Keratinocyte (primary cell): ENCODE results near the gene DHRSX. TPM values are rescaled to one million over a fixed set of nuclear protein-coding genes. Genes with fewer than 3 reads are reported as not detected.
"Not testable (repeated sequence)": the region's sequence is repeated elsewhere in the genome, so short reads cannot be mapped to it uniquely, and the experiment has no call there.

Source experiments
- DNase-seq: peaks from one replicate; pipeline ENCODE4 v3.0.0-alpha.2; 2011; ENCODE audit warnings: low read depth, missing footprints, low spot score
- FAIRE-seq: peaks from 2 replicates; lab custom pipeline; 2011; peaks lifted over from hg19 to GRCh38; lab: Jason Lieb, UNC
- H2AFZ ChIP-seq: 2 replicates; pipeline ENCODE4 v1.6.0; 2012; ENCODE audit warnings: low read length, control low read depth, inconsistent platforms; ENCODE audit not compliant: control insufficient read depth
- H3K27ac ChIP-seq: 2 replicates; pipeline ENCODE4 v1.5.1; 2011; ENCODE audit warnings: low read length; ENCODE audit not compliant: control insufficient read depth, insufficient read depth
- H3K27me3 ChIP-seq: 3 replicates; pipeline ENCODE4 v1.6.0; 2011; ENCODE audit warnings: low read length; ENCODE audit not compliant: control insufficient read depth, insufficient read depth; ENCODE audit errors: extremely low read depth
- H3K36me3 ChIP-seq, 2 experiments: 2 replicates in 1 of 2; 3 replicates in 1 of 2; pipeline ENCODE4 v1.5.1; 2011; ENCODE audit warnings: low read length in 2 of 2, mild to moderate bottlenecking in 1 of 2; ENCODE audit not compliant: control insufficient read depth in 2 of 2, insufficient read depth in 2 of 2; ENCODE audit errors: extremely low read depth in 1 of 2
- H3K4me1 ChIP-seq: 3 replicates; pipeline ENCODE4 v1.5.1; 2011; ENCODE audit warnings: low read length; ENCODE audit not compliant: control insufficient read depth, insufficient read depth; ENCODE audit errors: extremely low read depth
- H3K4me2 ChIP-seq: 3 replicates; pipeline ENCODE4 v1.6.0; 2011; ENCODE audit warnings: low read depth, low read length; ENCODE audit not compliant: control insufficient read depth, insufficient read depth; ENCODE audit errors: extremely low read depth
- H3K4me3 ChIP-seq, 3 experiments: fragments of 200-600 bp in 1 of 3; sonication (generic) in 1 of 3; 2 replicates in 2 of 3; 3 replicates in 1 of 3; pipeline ENCODE4 v1.5.1; 2011 to 2016; ENCODE audit warnings: low read length in 3 of 3, mild to moderate bottlenecking in 3 of 3, control low read depth in 2 of 3, inconsistent platforms in 1 of 3, low read depth in 1 of 3, mixed read lengths in 1 of 3, mixed run types in 1 of 3, moderate library complexity in 1 of 3; ENCODE audit not compliant: control insufficient read depth in 2 of 3, insufficient read depth in 2 of 3; ENCODE audit errors: extremely low read depth in 1 of 3
- H3K79me2 ChIP-seq: 2 replicates; pipeline ENCODE4 v1.6.0; 2012; ENCODE audit warnings: low read length; ENCODE audit not compliant: control insufficient read depth, insufficient read depth
- H3K9ac ChIP-seq: 3 replicates; pipeline ENCODE4 v1.6.0; 2011; ENCODE audit warnings: low read length; ENCODE audit not compliant: control insufficient read depth, insufficient read depth; ENCODE audit errors: extremely low read depth
- H3K9me1 ChIP-seq: 3 replicates; pipeline ENCODE4 v1.6.0; 2011; ENCODE audit warnings: low read length; ENCODE audit not compliant: control insufficient read depth, insufficient read depth; ENCODE audit errors: extremely low read depth
- H3K9me3 ChIP-seq: 2 replicates; pipeline ENCODE4 v1.5.1; 2012; ENCODE audit warnings: low read depth, low read length; ENCODE audit not compliant: control insufficient read depth
- H4K20me1 ChIP-seq: 3 replicates; pipeline ENCODE4 v1.6.0; 2011; ENCODE audit warnings: low read length; ENCODE audit not compliant: control insufficient read depth, insufficient read depth; ENCODE audit errors: extremely low read depth
- CTCF ChIP-seq, 3 experiments: IDR thresholded peaks in 1 of 3; conservative IDR thresholded peaks in 1 of 3; optimal IDR thresholded peaks in 1 of 3; 2 replicates in 2 of 3; 3 replicates in 1 of 3; pipeline versions ENCODE3 to v1.5.1; 2011; ENCODE audit warnings: low read length in 3 of 3, mild to moderate bottlenecking in 3 of 3, moderate library complexity in 2 of 3, control low read depth in 1 of 3, inconsistent platforms in 1 of 3; ENCODE audit not compliant: insufficient read depth in 2 of 3; ENCODE audit errors: extremely low read depth in 1 of 3
- EZH2 ChIP-seq: IDR thresholded peaks from one replicate; pipeline ENCODE4 v1.6.1; 2012; ENCODE audit warnings: inconsistent platforms, mild to moderate bottlenecking, low read length, moderate library complexity
- dilution Hi-C: fragments of 300-500 bp; cut with MboI; formaldehyde crosslinking; loops from one replicate; pipeline ENCODE4 v1.7.0; 2020; ENCODE audit warnings: low sequenced_read_pairs; ENCODE audit not compliant: extremely low pct_ligation_motif_present
- polyA plus RNA-seq, 5 experiments: library from polyadenylated mRNA; depleted of rRNA in 3 of 5; stranded (reverse) in 3 of 5; stranded (forward) in 1 of 5; unstranded in 1 of 5; fragments of >200 nt; gene quantifications; 1 replicate in 1 of 5; 2 replicates in 3 of 5; 3 replicates in 1 of 5; pipeline versions ENCODE4 v1.2.1 to v1.2.3, GENCODE V29; 2011 to 2012; ENCODE audit warnings: missing spikeins in 2 of 5, low read depth in 1 of 5, low replicate concordance in 1 of 5

The DHRSX gene
- polyA plus RNA-seq, 1 donor (not counting 4 experiments of a cell fraction or from before 2014, with no cell fraction given), result 20.4 TPM

- Histone ChIP-seq H3K36me3 (no peaks in the 10 kb centered on the region), H3K4me2 (no peak overlapping the region), H3K4me3 (no peak overlapping the region), H3K27ac (no peak overlapping the region), H4K20me1 (no peaks in the 10 kb centered on the region), H3K9me3 (no peaks in the 10 kb centered on the region), H3K27me3 (no peaks in the 10 kb centered on the region), H3K79me2 (peaks cover 44% of the 10 kb centered on the region), H3K9ac (no peak overlapping the region), H3K4me1 (no peaks in the 10 kb centered on the region), H3K9me1 (no peaks in the 10 kb centered on the region), H2AFZ (no peak overlapping the region)
- FAIRE-seq (no peak), DNase-seq (no peak)
- TF ChIP-seq EZH2, result no peak
- TF ChIP-seq CTCF (optimal IDR thresholded peaks at IDR 0.05 in 1 of 3, IDR thresholded peaks at IDR 0.05 in 1 of 3, conservative IDR thresholded peaks at IDR 0.05 in 1 of 3; ENCODE audit: extremely low read depth in 1 of 3, insufficient read depth in 2 of 3, low read length in 3 of 3), result no peak
- dilution Hi-C loops, result no loop called here
Observed at GRCh38 chrX:2471641-2472040, 29.1 kb downstream of the DHRSX start.

GRCh38 chrX:2471126-2471525 is 29.6 kb downstream of the DHRSX start:
- dilution Hi-C loops, H4K20me1 ChIP-seq, H3K4me1 ChIP-seq, H3K27ac ChIP-seq, H3K27me3 ChIP-seq, H3K9me3 ChIP-seq, H3K4me2 ChIP-seq, H3K9ac ChIP-seq, FAIRE-seq, DNase-seq, H3K36me3 ChIP-seq, H2AFZ ChIP-seq, H3K4me3 ChIP-seq, H3K9me1 ChIP-seq: not testable (repeated sequence)
- peaks cover 46% of the 10 kb centered on the region for H3K79me2 ChIP-seq

- peak; percentile 34 for FAIRE-seq
- H3K4me3 ChIP-seq, H3K27me3 ChIP-seq, dilution Hi-C loops, H3K4me2 ChIP-seq, H3K9me3 ChIP-seq, H2AFZ ChIP-seq, H3K9me1 ChIP-seq, H4K20me1 ChIP-seq, DNase-seq, H3K27ac ChIP-seq, H3K4me1 ChIP-seq, H3K9ac ChIP-seq, H3K36me3 ChIP-seq: not testable (repeated sequence)
- peaks cover 36% of the 10 kb centered on the region for H3K79me2 ChIP-seq
Observed at GRCh38 chrX:2469852-2470251, 30.9 kb downstream of the DHRSX start.
